Activated T-cell treated with anti-CD3 and anti-CD28 coated beads, Interleukin-2, amount 50 U/mL, for 1 hour (primary cell): ENCODE data around the gene MARS2.
"Not testable (repeated sequence)": the region's sequence is repeated elsewhere in the genome, so short reads cannot be mapped to it uniquely, and the experiment has no call there.

Experiments
- DNase-seq: peaks from one replicate; pipeline ENCODE4 v3.0.0-alpha.2; 2020

MARS2 gene

GRCh38 chr2:197705121-197705911 is at the start of gene MARS2:
Gene MARS2, plus strand, starts transcription at chr2:197705369. Its CDS starts 37 bp downstream, at chr2:197705406.
- DNase-seq: peak; percentile 93

DNA sequence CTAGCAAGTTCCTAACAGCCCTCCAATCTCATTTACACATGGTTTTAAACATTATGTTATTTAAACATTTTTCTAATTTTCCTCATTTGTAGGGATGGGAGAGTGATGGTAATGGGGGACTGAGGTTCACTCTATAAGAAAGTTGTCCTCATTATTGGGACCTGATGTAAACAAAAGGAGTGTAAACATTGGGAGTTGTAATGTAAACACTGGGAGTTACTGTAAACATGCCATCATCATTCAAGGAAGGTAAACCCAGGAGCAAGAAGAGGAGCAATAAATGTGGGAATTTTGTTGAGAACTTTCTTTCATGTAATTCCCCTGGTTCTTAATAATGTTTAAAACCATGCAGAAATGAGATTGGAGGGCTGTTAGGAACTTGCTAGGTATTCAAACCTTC is 47.6 kb upstream of the MARS2 start:
- no peak for DNase-seq

DNA sequence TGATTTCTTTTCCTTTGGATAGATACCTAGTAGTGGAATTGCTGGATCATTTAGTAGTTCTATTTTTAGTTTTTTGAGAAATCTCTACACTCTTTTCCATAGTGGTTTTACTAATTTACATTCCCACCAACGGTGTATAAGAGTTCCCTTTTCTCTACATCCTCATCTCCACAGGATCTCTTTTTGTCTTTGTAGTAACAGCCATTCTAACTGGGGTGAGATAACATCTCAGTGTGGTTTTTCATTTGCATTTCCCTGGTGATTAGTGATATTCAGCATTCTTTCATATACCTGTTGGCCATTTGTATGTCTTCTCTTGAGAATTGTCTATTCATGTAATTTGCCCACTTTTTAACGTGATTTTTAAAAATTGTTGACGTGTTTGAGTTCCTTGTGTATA is 43.5 kb upstream of the MARS2 start:
- no peak for DNase-seq

DNA sequence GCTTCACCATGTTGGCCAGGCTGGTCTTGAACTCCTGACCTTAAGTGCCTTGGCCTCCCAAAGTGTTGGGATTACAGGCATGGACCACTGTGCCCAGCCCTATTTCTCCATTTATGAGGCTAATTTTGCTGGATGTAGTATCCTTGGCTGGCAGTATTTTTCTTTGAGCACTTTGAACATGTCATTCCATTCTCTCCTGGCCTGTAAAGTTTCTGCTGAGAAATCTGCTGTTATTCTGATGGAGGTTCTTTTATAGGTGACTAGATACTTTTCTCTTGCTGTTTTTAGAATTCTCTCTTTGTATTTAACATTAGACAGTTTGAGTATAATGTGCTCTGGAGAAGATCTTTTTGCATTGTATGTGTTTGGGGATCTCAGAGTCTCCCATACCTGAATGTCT is 38.9 kb upstream of the MARS2 start:
- DNase-seq: no peak

DNA sequence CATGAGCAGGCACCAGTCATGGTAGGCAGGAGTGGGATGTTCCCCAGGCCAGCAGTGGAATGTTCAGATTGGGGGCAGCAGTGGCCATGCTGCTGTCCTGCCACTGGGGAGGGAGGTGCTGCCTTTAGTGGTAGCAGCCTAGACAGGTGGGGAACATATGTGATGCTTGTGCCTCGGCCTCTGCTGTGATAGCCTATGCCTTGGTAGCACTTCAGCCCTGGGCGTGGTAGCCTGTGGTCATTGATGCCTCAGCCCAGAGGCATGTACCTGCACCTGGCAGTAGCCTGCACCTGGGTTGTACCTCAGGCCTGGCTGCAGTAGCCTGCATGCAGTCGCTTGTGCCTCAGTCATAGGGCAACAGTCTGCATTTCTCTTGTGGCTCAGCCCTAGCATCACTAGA is 36.9 kb upstream of the MARS2 start:
- no peak for DNase-seq

DNA sequence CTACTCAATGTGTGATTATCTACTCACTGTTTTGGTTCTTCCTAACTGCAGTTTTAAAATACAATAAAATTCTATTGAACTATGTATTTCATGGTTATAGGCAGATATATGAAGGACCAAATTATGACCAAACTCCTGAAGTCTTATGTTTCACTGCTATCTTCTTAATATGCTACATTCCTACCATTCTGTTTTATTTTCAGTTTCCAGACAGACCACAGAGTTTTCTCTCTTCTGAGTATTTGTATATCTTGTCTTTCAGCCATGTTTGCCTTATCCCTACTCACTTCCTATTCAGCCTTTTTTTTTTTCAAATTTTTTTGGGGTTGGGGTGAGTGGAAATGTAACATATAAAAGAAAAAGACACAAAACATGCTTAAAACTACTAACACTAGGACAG is 36.1 kb upstream of the MARS2 start:
- no peak for DNase-seq

DNA sequence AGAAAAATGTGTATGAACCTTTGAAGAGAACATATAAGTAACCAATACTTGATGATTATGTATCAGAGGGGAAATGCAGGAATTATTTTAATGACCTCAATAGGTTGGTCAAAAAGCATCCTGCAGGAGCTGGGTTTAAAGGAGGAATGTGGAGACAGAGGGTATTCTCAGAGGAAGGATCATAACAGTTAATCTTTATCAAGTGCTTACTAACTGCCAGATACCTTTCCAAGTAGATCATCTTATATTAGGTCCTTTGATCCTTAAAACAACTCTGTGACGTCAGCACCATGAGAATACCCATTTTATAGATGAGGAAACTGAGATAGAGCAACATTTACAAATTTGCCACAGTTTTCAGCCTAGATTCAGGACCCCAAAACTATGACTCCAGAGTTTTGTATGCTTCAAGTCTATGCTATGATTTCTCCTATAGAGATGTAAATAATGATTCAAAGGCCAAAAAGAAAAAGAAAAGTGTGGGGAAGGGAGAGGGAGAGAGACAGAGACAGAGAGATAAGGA is 32.7 kb upstream of the MARS2 start:
- no peak for DNase-seq

GRCh38 chr2:197673106-197673505 is 32.1 kb upstream of the MARS2 start:
- no peak for DNase-seq

DNA sequence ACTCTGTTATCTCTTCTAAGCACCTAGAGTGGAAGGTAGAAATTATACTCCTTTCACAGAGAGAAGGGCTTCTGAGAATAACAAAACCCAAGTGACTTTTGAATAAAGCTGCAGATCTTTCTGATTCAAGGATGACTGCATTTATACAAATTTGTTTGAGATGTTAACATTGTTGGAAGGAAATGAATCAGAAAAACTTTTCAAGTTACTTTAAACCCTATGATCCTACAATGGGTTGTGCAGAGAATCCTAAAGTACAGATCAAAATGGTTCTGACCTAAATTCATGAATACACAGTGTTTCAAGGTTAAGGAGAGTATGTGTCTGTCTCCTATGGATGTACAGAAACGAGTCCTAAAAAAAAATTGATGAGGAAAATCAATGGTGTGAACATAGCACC is 31.6 kb upstream of the MARS2 start:
- no peak for DNase-seq

- no peak for DNase-seq
Measured at GRCh38 chr2:197674060-197674459, 31.1 kb upstream of the MARS2 start.

DNA sequence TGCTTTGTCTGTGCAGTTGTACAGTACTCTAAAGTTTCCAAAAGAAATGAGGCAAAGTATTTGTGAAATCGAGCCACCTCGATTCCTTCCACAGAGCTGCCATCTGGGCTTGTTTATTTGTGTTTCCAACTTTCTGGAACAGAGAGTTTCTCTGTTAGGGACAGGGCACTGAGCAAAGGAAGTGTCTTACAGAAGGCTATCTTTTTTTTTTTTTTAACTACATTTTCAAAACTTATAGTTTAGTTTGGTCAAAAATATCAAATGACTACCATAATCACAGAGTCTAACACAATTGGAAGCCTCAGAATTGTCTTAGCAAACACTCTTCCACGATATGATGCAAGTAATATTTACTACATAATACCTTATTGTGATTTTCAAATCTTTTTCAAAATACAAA is 30.6 kb upstream of the MARS2 start:
- DNase-seq: no peak

GRCh38 chr2:197675246-197675645 is 29.9 kb upstream of the MARS2 start, which contains the start of gene RFTN2:
Gene RFTN2, minus strand, starts transcription at chr2:197675587. Its CDS starts 129 bp downstream, at chr2:197675458.
- DNase-seq: no peak

GRCh38 chr2:197675711-197676188 is 29.4 kb upstream of the MARS2 start:
- no peak for DNase-seq

DNA sequence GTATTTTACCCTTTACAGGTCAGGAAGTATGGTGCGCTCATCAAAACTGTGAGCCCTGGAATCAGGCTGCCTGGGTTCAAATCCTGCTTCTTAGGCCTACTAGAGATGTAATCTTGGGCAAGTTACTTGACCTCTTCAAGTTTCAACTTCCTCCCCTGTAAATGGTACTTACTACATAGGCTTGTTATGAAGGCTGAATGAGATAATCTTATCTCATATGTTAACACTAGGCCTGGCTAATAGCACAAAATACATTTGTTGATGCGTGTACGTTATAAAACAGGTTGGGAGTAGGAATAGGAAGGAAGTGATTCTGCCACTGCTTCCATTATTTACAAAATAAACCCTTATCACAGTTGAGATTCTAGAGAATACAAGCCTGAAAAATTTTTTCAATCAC is 28.1 kb upstream of the MARS2 start:
- no peak for DNase-seq

DNA sequence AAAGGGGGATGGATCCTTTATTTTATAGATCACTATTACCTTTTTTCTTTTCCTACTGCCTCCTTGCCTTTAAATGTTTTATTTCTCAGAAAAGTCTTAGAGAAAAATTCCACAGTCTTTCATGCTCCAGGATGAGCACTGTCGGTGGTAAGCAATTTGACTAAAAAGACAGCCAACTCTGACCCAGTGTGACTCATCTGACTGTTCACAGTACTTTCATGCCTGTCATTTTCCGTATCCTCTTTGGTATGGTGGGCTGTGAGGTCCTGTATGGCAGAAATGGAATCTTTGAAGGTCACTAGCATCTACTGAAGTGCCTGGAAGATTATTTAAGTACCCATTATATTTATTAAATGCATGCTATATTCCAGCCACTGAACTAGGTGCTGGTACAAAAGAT is 27.7 kb upstream of the MARS2 start:
- no peak for DNase-seq

- not testable (repeated sequence) for DNase-seq
Measured at GRCh38 chr2:197695206-197695605, 10.0 kb upstream of the MARS2 start.

GRCh38 chr2:197695971-197696370 is 9.2 kb upstream of the MARS2 start:
- DNase-seq: not testable (repeated sequence)

DNA sequence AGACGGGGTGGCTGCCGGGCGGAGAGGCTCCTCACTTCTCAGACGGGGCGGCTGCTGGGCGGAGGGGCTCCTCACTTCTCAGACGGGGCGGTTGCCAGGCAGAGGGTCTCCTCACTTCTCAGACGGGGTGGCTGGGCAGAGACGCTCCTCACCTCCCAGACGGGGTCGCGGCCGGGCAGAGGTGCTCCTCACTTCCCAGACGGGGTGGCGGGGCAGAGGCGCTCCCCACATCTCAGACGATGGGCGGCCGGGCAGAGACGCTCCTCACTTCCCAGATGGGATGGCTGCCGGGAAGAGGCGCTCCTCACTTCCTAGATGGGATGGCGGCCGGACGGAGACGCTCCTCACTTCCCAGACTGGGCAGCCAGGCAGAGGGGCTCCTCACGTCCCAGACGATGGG is 8.6 kb upstream of the MARS2 start:
- DNase-seq: not testable (repeated sequence)

DNA sequence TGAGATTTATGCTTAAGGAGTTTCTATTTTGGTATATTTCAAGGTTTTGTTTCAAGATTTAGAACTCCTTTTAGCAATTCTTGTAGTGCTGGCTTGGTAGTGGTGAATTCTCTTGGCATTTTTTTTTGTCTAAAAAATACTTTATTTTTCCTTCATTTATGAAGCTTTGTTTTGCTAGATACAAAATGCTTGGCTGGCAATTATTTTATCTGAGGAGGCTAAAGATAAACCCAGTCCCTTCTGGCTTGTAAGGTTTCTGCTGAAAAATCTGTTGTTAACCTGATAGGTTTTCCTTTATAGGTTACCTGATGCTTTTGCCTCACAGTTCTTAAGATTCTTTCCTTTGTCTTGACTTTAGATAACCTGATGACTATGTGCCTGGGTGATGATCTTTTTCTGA is 5.4 kb upstream of the MARS2 start:
- not testable (repeated sequence) for DNase-seq

- DNase-seq: no peak
Measured at GRCh38 chr2:197700960-197701359, 4.2 kb upstream of the MARS2 start.

DNA sequence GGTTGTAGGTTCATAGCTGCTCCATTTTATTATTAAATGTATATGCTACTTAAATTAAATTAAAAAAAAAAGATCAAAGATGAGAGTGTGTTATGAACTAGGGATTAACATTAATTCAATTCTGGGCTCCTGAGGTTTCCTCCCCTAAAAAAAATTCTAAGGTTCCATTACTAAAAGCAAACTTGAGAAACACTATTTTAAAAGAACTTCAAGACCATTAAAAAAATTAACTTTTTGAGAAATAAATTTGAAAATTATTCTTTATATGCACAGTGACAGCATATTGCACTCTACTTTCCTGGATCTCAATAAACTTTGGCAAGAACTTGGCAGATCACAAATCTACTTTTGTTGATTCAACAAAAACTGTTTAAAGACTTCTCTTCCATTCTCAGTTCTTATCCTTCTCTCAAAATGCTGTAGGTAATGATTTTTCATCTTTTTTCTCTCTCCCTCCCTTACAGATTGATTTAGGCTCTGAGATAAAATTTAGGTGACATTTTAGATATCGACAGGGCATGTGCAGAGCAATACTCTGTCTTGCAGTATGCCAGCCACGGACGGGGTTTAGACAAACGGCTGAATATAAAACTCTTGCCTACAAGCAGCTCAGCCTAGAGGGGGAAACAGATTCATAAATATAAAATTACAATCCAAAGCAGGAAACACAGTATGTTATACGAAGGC is 592 bp upstream of the MARS2 start:
- DNase-seq: no peak

- DNase-seq: peak; percentile 28
Measured at GRCh38 chr2:197705912-197706838, 1.0 kb downstream of the MARS2 start.

- DNase-seq: no peak
Measured at GRCh38 chr2:197706839-197707207, 1.7 kb downstream of the MARS2 start.
